Right lobe of liver (tissue), 6 donors: ENCODE measurements around the gene FGF8. TPM values are rescaled to one million over a fixed set of nuclear protein-coding genes. Genes with fewer than 3 reads are reported as not detected.

ENCODE experiments used
- ATAC-seq, 4 donors: fragments of 200-7000 bp; cut with Tn5 transposase; one replicate each; pipeline ENCODE4 v1.9.1; 2020; ENCODE audit warnings: mild to moderate bottlenecking in 4 of 4, moderate library complexity in 4 of 4
- DNase-seq, 3 donors: peaks; one replicate each; pipeline ENCODE4 v3.0.0-alpha.2; 2020
- H3K27ac ChIP-seq, 3 donors: fragments of 200-600 bp; one replicate each; pipeline ENCODE4 v1.8.0; 2022
- H3K27me3 ChIP-seq, 2 donors: fragments of 200-600 bp; one replicate each; pipeline ENCODE4 v1.8.0; 2022
- H3K36me3 ChIP-seq, 4 donors: fragments of 200-600 bp; sonication (generic) in 1 of 4; one replicate each; pipeline versions ENCODE4 v1.5.1 to v1.8.0; 2017 to 2022; ENCODE audit warnings: control low read depth in 1 of 4
- H3K4me1 ChIP-seq, 4 donors: fragments of 200-600 bp; sonication (generic) in 1 of 4; one replicate each; pipeline versions ENCODE4 v1.5.1 to v1.8.0; 2017 to 2022; ENCODE audit warnings: control low read depth in 1 of 4
- H3K4me3 ChIP-seq, 3 donors: fragments of 200-600 bp; one replicate each; pipeline ENCODE4 v1.8.0; 2022
- H3K9me3 ChIP-seq, 4 donors: fragments of 200-600 bp; sonication (generic) in 1 of 4; one replicate each; pipeline versions ENCODE4 v1.5.1 to v1.8.0; 2017 to 2022; ENCODE audit warnings: control low read depth in 1 of 4
- CTCF ChIP-seq, 4 donors: fragments of 200-600 bp in 3 of 4; fragments of 450-650 bp in 1 of 4; IDR thresholded peaks; one replicate each; pipeline versions ENCODE4 v1.5.1 to v1.8.0; 2016 to 2022; ENCODE audit warnings: antibody characterized with exemption in 4 of 4, mild to moderate bottlenecking in 2 of 4
- POLR2A ChIP-seq: fragments of 450-650 bp; IDR thresholded peaks from one replicate; pipeline ENCODE4 v1.6.1; 2017; ENCODE audit warnings: antibody characterized with exemption, mild to moderate bottlenecking
- whole genome bisulfite sequencing: methylation state at CpG from one replicate; pipeline ENCODE4 v1.1.6; 2018; ENCODE audit warnings: low coverage, low lambda C conversion rate; ENCODE audit not compliant: insufficient coverage; ENCODE audit errors: missing lambda C conversion rate; 5-methylcytosine and 5-hydroxymethylcytosine counted together
- intact Hi-C, 2 donors: fragments of 100-400 bp; cut with DNase I; formaldehyde crosslinking; loops; one replicate each; pipeline versions ENCODE4 v1.11.2 to v1.14.1; 2022
- total RNA-seq, 6 experiments: library from RNA; depleted of rRNA in 2 of 6; stranded (reverse); fragments of >200 nt in 2 of 6; fragmentation: NEBNext Ultra II Directional in 3 of 6; extraction: Animal tissue kit (Norgen Biotek cat#: 25700) in 3 of 6; gene quantifications; one replicate each; pipeline versions ENCODE4 v1.1.0 to v1.2.4, GENCODE V29; 2016 to 2023
- donor health status: DM: no; HTN: yes; CAD: no.
- donor health status: DM: no; HTN: no; CAD: no.
- donor health status: DM: no; HTN: no; CAD: no.
- donor health status: DM: no; HTN: yes; CAD: no.
- donor health status: DM: no; HTN: yes; CAD: no.

FGF8 gene
- total RNA-seq, 6 experiments from 2014 or later = not detected

DNA sequence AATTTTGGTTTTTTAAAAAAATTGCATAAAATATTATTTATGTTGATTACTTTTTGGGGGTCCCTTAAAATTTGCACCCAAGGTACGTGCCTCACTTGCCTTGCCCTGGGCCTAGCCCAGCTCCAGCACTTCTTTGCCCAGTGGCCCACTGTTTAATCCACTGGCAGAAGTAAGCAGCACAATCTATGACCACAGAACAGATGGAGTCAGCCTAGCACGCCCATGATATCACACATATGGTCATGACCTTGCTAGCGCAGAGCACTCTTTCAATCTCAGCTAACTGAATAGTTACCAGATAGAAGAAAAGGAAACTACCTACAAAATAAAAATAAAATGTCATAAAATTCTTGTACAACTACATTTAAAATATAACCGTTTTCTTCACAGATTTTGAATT, 36.7 kb upstream of the FGF8 start:
- WGBS = 66% methylated on average over 4 of the region's 4 CpGs
- DNase-seq (no peak), ATAC-seq (no peak)
- Histone ChIP-seq H3K36me3 (peaks cover 3 to 51% (median 16%) of the 10 kb centered on the region in 4 donors), H3K27ac (no peak overlapping the region), H3K27me3 (no peaks in the 10 kb centered on the region), H3K9me3 (no peaks in the 10 kb centered on the region), H3K4me3 (no peak overlapping the region), H3K4me1 (peaks cover 0 to 19% (median 0%) of the 10 kb centered on the region in 4 donors)
- intact Hi-C loops = no loop called here
- no peak for TF ChIP-seq CTCF (IDR thresholded peaks at IDR 0.05)

DNA sequence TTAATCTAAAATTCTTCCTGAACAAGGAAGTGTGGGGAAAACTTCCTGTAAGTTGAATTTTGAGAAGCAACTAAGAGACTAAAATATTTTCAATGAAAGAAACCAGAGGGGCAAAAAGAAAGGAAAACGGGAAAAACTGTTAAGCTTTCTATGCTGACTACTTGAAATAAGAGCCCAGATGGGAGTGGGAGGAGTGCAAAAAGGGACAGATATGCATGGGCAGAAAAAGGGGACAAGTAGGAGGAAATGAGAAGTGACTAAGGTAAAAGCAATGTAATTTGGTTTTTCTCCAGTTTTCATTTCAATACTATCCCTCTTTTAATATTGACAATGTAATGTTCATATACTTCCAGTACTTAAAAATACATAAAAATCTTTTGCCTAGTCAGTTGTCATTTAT, 31.2 kb upstream of the FGF8 start:
- WGBS = 71% methylated on average over 1 of the region's 1 CpG

DNA sequence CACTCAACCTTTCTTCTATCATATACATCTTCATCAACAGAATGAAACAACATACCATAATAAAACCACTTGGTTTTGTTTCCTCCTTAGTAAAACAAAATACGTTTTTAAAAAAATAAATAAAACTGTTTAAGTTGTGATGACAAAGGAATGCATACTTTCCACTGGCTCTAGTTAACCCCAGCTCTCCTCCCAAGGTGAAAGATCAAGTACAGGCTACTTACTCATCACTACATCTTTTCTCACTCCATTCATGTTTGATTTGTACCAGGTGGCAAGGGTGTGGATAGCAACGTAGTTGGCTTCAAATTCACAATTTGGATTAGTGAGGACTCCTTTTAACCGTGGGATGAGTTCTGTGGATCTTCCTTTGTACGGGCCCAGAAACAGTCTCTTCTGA, 27.6 kb upstream of the FGF8 start:
- no peak overlapping the region for H3K4me3 ChIP-seq
- WGBS = 78% methylated on average over 4 of the region's 4 CpGs
- no peaks in the 10 kb centered on the region for H3K9me3 ChIP-seq
- DNase-seq (no peak), ATAC-seq (no peak)
- peaks cover 0 to 99% (median 49%) of the 10 kb centered on the region in 4 donors for H3K36me3 ChIP-seq
- TF ChIP-seq POLR2A (no peak), CTCF (IDR thresholded peaks at IDR 0.05) (no peak)
- H3K4me1 ChIP-seq = no peaks in the 10 kb centered on the region
- no peaks in the 10 kb centered on the region for H3K27me3 ChIP-seq
- H3K27ac ChIP-seq = no peak overlapping the region
- intact Hi-C loops = no loop called here

More for the DNA sequence above, 31.2 kb upstream of the FGF8 start:
- no peak for ATAC-seq
- Histone ChIP-seq H3K27me3 (no peaks in the 10 kb centered on the region), H3K36me3 (peaks cover 9 to 99% (median 41%) of the 10 kb centered on the region in 4 donors), H3K27ac (no peak overlapping the region), H3K4me1 (no peaks in the 10 kb centered on the region), H3K4me3 (no peak overlapping the region), H3K9me3 (no peaks in the 10 kb centered on the region)
- DNase-seq = no peak
- intact Hi-C loops = no loop called here
- TF ChIP-seq CTCF (IDR thresholded peaks at IDR 0.05) = no peak
- no peak for TF ChIP-seq POLR2A

DNA sequence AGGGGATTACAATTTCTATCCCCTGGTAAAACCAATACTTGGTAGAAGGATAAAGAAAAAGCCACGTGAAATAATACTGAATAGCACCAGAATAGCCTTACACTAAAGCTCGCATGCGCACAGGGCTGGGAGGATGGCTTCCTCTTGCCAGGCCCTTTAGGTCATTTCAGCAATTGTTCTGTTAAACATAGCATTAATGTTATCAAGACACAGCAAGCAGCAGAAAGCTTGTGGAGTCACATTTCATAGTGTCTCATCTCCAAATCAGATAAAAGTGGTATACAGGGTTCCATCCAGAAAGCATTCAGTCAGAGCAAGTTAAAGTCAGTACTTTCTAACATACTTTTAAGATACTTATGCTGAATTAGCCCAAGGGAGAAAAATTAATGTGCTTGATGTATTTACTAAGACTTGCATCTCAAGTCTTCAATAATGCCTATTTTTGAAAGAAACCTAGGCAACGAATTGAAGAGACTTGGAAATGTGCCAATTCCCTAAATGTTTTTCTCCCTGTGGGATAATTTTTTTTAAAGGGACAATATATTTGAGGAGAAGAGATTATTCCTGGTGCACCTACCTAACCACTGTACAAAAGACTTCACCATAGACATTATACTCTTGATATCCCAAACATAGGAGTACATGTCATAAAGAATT, 21.6 kb upstream of the FGF8 start:
- Histone ChIP-seq H3K27me3 (no peaks in the 10 kb centered on the region), H3K9me3 (no peaks in the 10 kb centered on the region), H3K36me3 (peaks cover 6 to 100% (median 58%) of the 10 kb centered on the region in 4 donors), H3K4me1 (no peaks in the 10 kb centered on the region), H3K27ac (no peak overlapping the region), H3K4me3 (no peak overlapping the region)
- ATAC-seq (no peak), DNase-seq (no peak)
- TF ChIP-seq CTCF (IDR thresholded peaks at IDR 0.05) (no peak), POLR2A (no peak)
- intact Hi-C loops = no loop called here
- 63% methylated on average over 4 of the region's 4 CpGs for WGBS
